ENCODE results near the gene UCN2.

UCN2 gene

GRCh38 chr3:48528754-48529153 lies 34.8 kb downstream of the UCN2 start:
- peak overlapping the region in 10 of 11 experiments; percentile 7 to 93 (median 78); a peak in 18 of 22 replicates for H3K4me2 ChIP-seq
- H3K4me3 ChIP-seq, result peak overlapping the region in 2 of 10 experiments; percentile 13 to 41; a peak in 5 of 20 replicates
- H3K9ac ChIP-seq, result peak overlapping the region in 9 of 11 experiments; percentile 55 to 75 (median 67); a peak in 14 of 22 replicates
- H3K27ac ChIP-seq, result peak overlapping the region in 10 of 11 experiments; percentile 52 to 90 (median 85); a peak in 21 of 22 replicates
- H3K36me3 ChIP-seq, result peaks cover 57 to 99% (median 82%) of the 10 kb centered on the region in 11 experiments
- H3K27me3 ChIP-seq, result no peaks in the 10 kb centered on the region
- H4K20me1 ChIP-seq, result no peaks in the 10 kb centered on the region
- peaks cover 0 to 35% (median 3%) of the 10 kb centered on the region in 11 experiments; a peak in 9 of 22 replicates for H3K9me3 ChIP-seq (replicated peaks in 1 of 11)
- peaks cover 16 to 100% (median 94%) of the 10 kb centered on the region in 10 experiments; a peak in 19 of 20 replicates for H3K4me1 ChIP-seq
- TF ChIP-seq Cebpa-rat (IDR thresholded peaks at IDR 0.05), result peak in 7 of 11 experiments; percentile 59 to 96 (median 86); a peak in 14 of 22 replicates

GRCh38 chr3:48528048-48528447 lies 35.5 kb downstream of the UCN2 start:
- H3K36me3 ChIP-seq, result peaks cover 53 to 99% (median 82%) of the 10 kb centered on the region in 11 experiments
- peak overlapping the region in 9 of 11 experiments; percentile 30 to 75 (median 67); a peak in 16 of 22 replicates for H3K9ac ChIP-seq
- peaks cover 0 to 28% (median 3%) of the 10 kb centered on the region in 11 experiments; a peak in 9 of 22 replicates for H3K9me3 ChIP-seq (replicated peaks in 1 of 11)
- no peak for TF ChIP-seq Cebpa-rat (IDR thresholded peaks at IDR 0.05)
- H3K4me1 ChIP-seq, result peaks cover 19 to 100% (median 93%) of the 10 kb centered on the region in 10 experiments; a peak in 19 of 20 replicates
- peak overlapping the region in 1 of 10 experiments; percentile 7; a peak in 2 of 20 replicates for H3K4me3 ChIP-seq
- peak overlapping the region; percentile 18 to 90 (median 83); a peak in 21 of 22 replicates for H3K27ac ChIP-seq
- H4K20me1 ChIP-seq, result no peaks in the 10 kb centered on the region
- H3K4me2 ChIP-seq, result peak overlapping the region in 10 of 11 experiments; percentile 7 to 93 (median 78); a peak in 18 of 22 replicates
- H3K27me3 ChIP-seq, result no peaks in the 10 kb centered on the region

GRCh38 chr3:48524970-48525369 lies 38.6 kb downstream of the UCN2 start:
- Histone ChIP-seq H3K4me1 (peaks cover 45 to 99% (median 80%) of the 10 kb centered on the region in 10 experiments), H3K4me3 (peak overlapping the region in 2 of 10 experiments; percentile 24 to 40; a peak in 1 of 20 replicates), H3K27ac (peak overlapping the region in 9 of 11 experiments; percentile 22 to 90 (median 65); a peak in 16 of 22 replicates), H3K36me3 (peaks cover 44 to 95% (median 77%) of the 10 kb centered on the region in 11 experiments; a peak in 21 of 22 replicates), H3K27me3 (no peaks in the 10 kb centered on the region), H3K9ac (peak overlapping the region in 9 of 11 experiments; percentile 29 to 63 (median 46); a peak in 11 of 22 replicates), H3K4me2 (peak overlapping the region; percentile 1 to 93 (median 82); a peak in 19 of 22 replicates), H4K20me1 (no peaks in the 10 kb centered on the region), H3K9me3 (replicated peaks in 1 of 11) (peaks cover 0 to 18% (median 0%) of the 10 kb centered on the region in 11 experiments; a peak in 3 of 22 replicates)
- no peak for TF ChIP-seq Cebpa-rat (IDR thresholded peaks at IDR 0.05)

- Histone ChIP-seq H3K36me3 (peaks cover 19 to 94% (median 75%) of the 10 kb centered on the region in 11 experiments; a peak in 19 of 22 replicates), H3K4me2 (peak overlapping the region in 7 of 11 experiments; percentile 12 to 77 (median 26); a peak in 4 of 22 replicates), H4K20me1 (peaks cover 0 to 5% (median 0%) of the 10 kb centered on the region in 11 experiments; a peak in 2 of 22 replicates), H3K27ac (0 out of 22 replicates have a peak overlapping the region, but pooled peaks of 1 of the 11 experiments have one; percentile 32), H3K4me1 (peaks cover 61 to 96% (median 77%) of the 10 kb centered on the region in 10 experiments), H3K27me3 (no peaks in the 10 kb centered on the region), H3K9ac (no peak overlapping the region), H3K4me3 (no peak overlapping the region), H3K9me3 (replicated peaks in 1 of 11) (peaks cover 0 to under 1% (median 0%) of the 10 kb centered on the region in 11 experiments; a peak in 1 of 22 replicates)
- TF ChIP-seq Cebpa-rat (IDR thresholded peaks at IDR 0.05), result no peak
Observed at GRCh38 chr3:48521635-48522034, 41.9 kb downstream of the UCN2 start.

- Histone ChIP-seq H4K20me1 (peaks cover 0 to 9% (median 0%) of the 10 kb centered on the region in 11 experiments; a peak in 3 of 22 replicates), H3K4me2 (peak overlapping the region; percentile 37 to 77 (median 56)), H3K36me3 (peaks cover 13 to 74% (median 53%) of the 10 kb centered on the region in 11 experiments; a peak in 17 of 22 replicates), H3K4me1 (peaks cover 47 to 93% (median 78%) of the 10 kb centered on the region in 10 experiments), H3K4me3 (no peak overlapping the region), H3K9ac (peak overlapping the region in 2 of 11 experiments; percentile 17 to 29; a peak in 5 of 22 replicates), H3K9me3 (replicated peaks in 1 of 11) (no peaks in the 10 kb centered on the region), H3K27me3 (no peaks in the 10 kb centered on the region), H3K27ac (peak overlapping the region in 7 of 11 experiments; percentile 4 to 56 (median 50); a peak in 12 of 22 replicates)
- TF ChIP-seq Cebpa-rat (IDR thresholded peaks at IDR 0.05), result no peak
Observed at GRCh38 chr3:48519277-48519643, 44.3 kb downstream of the UCN2 start.

- Histone ChIP-seq H3K27ac (peak overlapping the region in 6 of 11 experiments; percentile 10 to 56 (median 51); a peak in 12 of 22 replicates), H3K9ac (peak overlapping the region in 4 of 11 experiments; percentile 4 to 49 (median 29); a peak in 5 of 22 replicates)
- TF ChIP-seq Cebpa-rat (IDR thresholded peaks at IDR 0.05), result no peak
Observed at GRCh38 chr3:48518638-48519276, 44.8 kb downstream of the UCN2 start.

GRCh38 chr3:48518069-48518468 lies 45.5 kb downstream of the UCN2 start:
- Histone ChIP-seq H4K20me1 (peaks cover 0 to 9% (median 0%) of the 10 kb centered on the region in 11 experiments; a peak in 3 of 22 replicates), H3K27ac (peak overlapping the region in 4 of 11 experiments; percentile 30 to 56 (median 54); a peak in 5 of 22 replicates), H3K9me3 (replicated peaks in 1 of 11) (no peaks in the 10 kb centered on the region), H3K4me1 (peaks cover 38 to 82% (median 68%) of the 10 kb centered on the region in 10 experiments), H3K4me2 (peak overlapping the region in 5 of 11 experiments; percentile 60 to 77 (median 68); a peak in 4 of 22 replicates), H3K36me3 (peaks cover 5 to 62% (median 41%) of the 10 kb centered on the region in 11 experiments; a peak in 15 of 22 replicates), H3K9ac (peak overlapping the region in 3 of 11 experiments; percentile 4 to 49 (median 29); a peak in 1 of 22 replicates), H3K4me3 (no peak overlapping the region), H3K27me3 (no peaks in the 10 kb centered on the region)
- TF ChIP-seq Cebpa-rat (IDR thresholded peaks at IDR 0.05), result no peak

More at GRCh38 chr3:48518638-48519276, 44.8 kb downstream of the UCN2 start:
- Histone ChIP-seq H3K27me3 (no peaks in the 10 kb centered on the region), H3K9me3 (replicated peaks in 1 of 11) (no peaks in the 10 kb centered on the region), H3K4me3 (no peak overlapping the region), H3K36me3 (peaks cover 12 to 69% (median 48%) of the 10 kb centered on the region in 11 experiments; a peak in 17 of 22 replicates), H3K4me2 (peak overlapping the region; percentile 37 to 77 (median 56)), H4K20me1 (peaks cover 0 to 9% (median 0%) of the 10 kb centered on the region in 11 experiments; a peak in 3 of 22 replicates), H3K4me1 (peaks cover 42 to 89% (median 74%) of the 10 kb centered on the region in 10 experiments)

GRCh38 chr3:48516571-48516970 lies 47.0 kb downstream of the UCN2 start:
- TF ChIP-seq Cebpa-rat (IDR thresholded peaks at IDR 0.05), result no peak
- peaks cover 0 to 52% (median 35%) of the 10 kb centered on the region in 11 experiments; a peak in 15 of 22 replicates for H3K36me3 ChIP-seq

More at GRCh38 chr3:48516571-48516970, 47.0 kb downstream of the UCN2 start:
- Histone ChIP-seq H3K27me3 (no peaks in the 10 kb centered on the region), H4K20me1 (peaks cover 0 to 9% (median 0%) of the 10 kb centered on the region in 11 experiments; a peak in 3 of 22 replicates), H3K4me1 (peaks cover 38 to 68% (median 60%) of the 10 kb centered on the region in 10 experiments), H3K9me3 (replicated peaks in 1 of 11) (no peaks in the 10 kb centered on the region), H3K9ac (peak overlapping the region in 1 of 11 experiments; percentile 7; a peak in 3 of 22 replicates), H3K4me2 (peak overlapping the region; percentile 1 to 64 (median 28); a peak in 14 of 22 replicates), H3K27ac (no peak overlapping the region), H3K4me3 (no peak overlapping the region)
